Liver (tissue), 9 donors: ENCODE data around the gene LMF1. TPM values are rescaled to one million over a fixed set of nuclear protein-coding genes. Genes with fewer than 3 reads are reported as not detected.
"Not testable (repeated sequence)": the region's sequence is repeated elsewhere in the genome, so short reads cannot be mapped to it uniquely, and the experiment has no call there.

Experiments
- DNase-seq: peaks from one replicate; pipeline ENCODE4 v3.0.0-alpha.2; 2017; ENCODE audit warnings: low spot score
- H3K27ac ChIP-seq, 2 donors: one replicate each; pipeline ENCODE4 v1.7.0; 2013; ENCODE audit warnings: inconsistent platforms in 2 of 2, low read length in 2 of 2, control low read depth in 1 of 2, low read depth in 1 of 2, mild to moderate bottlenecking in 1 of 2
- H3K27me3 ChIP-seq, 4 donors: one replicate each; pipeline versions ENCODE4 v1.6.1 to v1.7.0; 2013; ENCODE audit warnings: low read length in 3 of 4, inconsistent platforms in 1 of 4, mild to moderate bottlenecking in 1 of 4, moderate library complexity in 1 of 4; ENCODE audit not compliant: control insufficient read depth in 4 of 4, insufficient read depth in 4 of 4
- H3K36me3 ChIP-seq, 4 donors: one replicate each; pipeline versions ENCODE4 v1.6.1 to v1.7.0; 2013; ENCODE audit warnings: low read length in 3 of 4, mild to moderate bottlenecking in 3 of 4, low read depth in 1 of 4, moderate library complexity in 1 of 4; ENCODE audit not compliant: control insufficient read depth in 4 of 4, insufficient read depth in 3 of 4
- H3K4me1 ChIP-seq, 4 donors: one replicate each; pipeline versions ENCODE4 v1.6.1 to v1.7.0; 2013; ENCODE audit warnings: low read length in 3 of 4, mild to moderate bottlenecking in 3 of 4, moderate library complexity in 1 of 4; ENCODE audit not compliant: control insufficient read depth in 4 of 4, insufficient read depth in 4 of 4
- H3K4me3 ChIP-seq, 3 donors: one replicate each; pipeline versions ENCODE4 v1.6.1 to v1.7.0; 2013; ENCODE audit warnings: low read length in 3 of 3, control low read depth in 1 of 3, low read depth in 1 of 3, mild to moderate bottlenecking in 1 of 3
- H3K9ac ChIP-seq, 2 donors: one replicate each; pipeline ENCODE4 v1.7.0; 2013; ENCODE audit warnings: low read length in 2 of 2, mild to moderate bottlenecking in 2 of 2, moderate library complexity in 2 of 2, control low read depth in 1 of 2, low read depth in 1 of 2
- H3K9me3 ChIP-seq, 4 donors: one replicate each; pipeline versions ENCODE4 v1.6.1 to v1.7.0; 2013; ENCODE audit warnings: low read length in 3 of 4; ENCODE audit not compliant: control insufficient read depth in 4 of 4
- FOXA2 ChIP-seq: IDR thresholded peaks from 2 replicates; pipeline ENCODE4 v1.6.1; 2016; ENCODE audit warnings: antibody characterized with exemption
- HNF4G ChIP-seq: IDR thresholded peaks from 2 replicates; pipeline ENCODE4 v1.6.1; 2016; ENCODE audit warnings: antibody characterized with exemption
- JUND ChIP-seq, 2 donors: IDR thresholded peaks; 2 replicates each; pipeline ENCODE4 v1.6.1; 2016; ENCODE audit warnings: antibody characterized with exemption in 2 of 2
- RXRA ChIP-seq, 2 donors: IDR thresholded peaks; 2 replicates each; pipeline ENCODE4 v1.6.1; 2017 to 2018; ENCODE audit warnings: antibody characterized with exemption in 2 of 2, mild to moderate bottlenecking in 1 of 2
- WGBS: extraction: QIAGEN DNeasy Blood & Tissue Kit; methylation state at CpG from one replicate; pipeline ENCODE4 v1.1.7; 2013; 5-methylcytosine and 5-hydroxymethylcytosine counted together
- polyA plus RNA-seq, 2 donors: library from polyadenylated mRNA; stranded (reverse) in 1 of 2; unstranded in 1 of 2; fragments of 200-250 nt in 1 of 2; fragments of >200 nt in 1 of 2; fragmentation: Nextera tagmentation in 1 of 2; extraction: Ambion mirVana in 1 of 2; gene quantifications; one replicate each; pipeline versions ENCODE4 v1.2.1 to v1.2.3, GENCODE V29; 2013 to 2015
- total RNA-seq, 2 donors: library from RNA; depleted of rRNA; stranded (reverse); fragments of >200 nt; gene quantifications; one replicate each; pipeline ENCODE4 v1.2.3, GENCODE V29; 2014
- TF ChIP-seq, protein P1 (sequence below): IDR thresholded peaks from 2 replicates; pipeline ENCODE4 v1.6.1; 2016; ENCODE audit warnings: antibody characterized with exemption
- TF ChIP-seq, protein P2 (sequence below): fragments of 150-350 bp; IDR thresholded peaks from 2 replicates; pipeline ENCODE4 v1.5.1; 2017; ENCODE audit warnings: improper control_type of control experiment, low read depth, low read length; ENCODE audit not compliant: missing input control
- TF ChIP-seq, protein P3 (sequence below): IDR thresholded peaks from 2 replicates; pipeline ENCODE4 v1.6.1; 2016; ENCODE audit warnings: antibody characterized with exemption
- donor health status: healthy.
- donor health status: healthy.
- donor health status: healthy.
- donor health status: healthy.
- donor health status: healthy.

LMF1 gene
- total and polyA plus RNA-seq, 4 donors = 8.8 to 24.3 (median 12.6) TPM

DNA sequence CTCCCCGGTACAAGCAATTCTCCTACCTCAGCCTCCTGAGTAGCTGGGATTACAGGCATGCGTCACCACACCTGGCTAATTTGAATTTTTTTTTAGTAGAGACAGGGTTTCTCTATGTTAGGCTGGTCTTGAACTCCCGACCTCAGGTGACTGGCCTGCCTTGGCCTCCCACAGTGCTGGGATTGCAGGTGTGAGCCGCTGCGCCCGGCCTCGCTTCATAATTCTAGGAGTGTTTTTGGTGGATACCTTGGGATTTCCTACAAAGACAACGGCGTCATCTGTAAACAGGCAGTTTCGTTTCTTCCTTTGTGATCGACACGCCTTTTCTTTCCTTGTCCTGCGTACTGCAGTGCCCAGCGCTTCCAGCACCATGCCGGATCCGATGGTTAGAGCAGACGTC lies 109.3 kb downstream of the LMF1 start (continued):
- TF ChIP-seq, protein P1, sequence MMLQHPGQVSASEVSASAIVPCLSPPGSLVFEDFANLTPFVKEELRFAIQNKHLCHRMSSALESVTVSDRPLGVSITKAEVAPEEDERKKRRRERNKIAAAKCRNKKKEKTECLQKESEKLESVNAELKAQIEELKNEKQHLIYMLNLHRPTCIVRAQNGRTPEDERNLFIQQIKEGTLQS = no peak
- TF ChIP-seq HNF4G = no peak
- TF ChIP-seq, protein P2, sequence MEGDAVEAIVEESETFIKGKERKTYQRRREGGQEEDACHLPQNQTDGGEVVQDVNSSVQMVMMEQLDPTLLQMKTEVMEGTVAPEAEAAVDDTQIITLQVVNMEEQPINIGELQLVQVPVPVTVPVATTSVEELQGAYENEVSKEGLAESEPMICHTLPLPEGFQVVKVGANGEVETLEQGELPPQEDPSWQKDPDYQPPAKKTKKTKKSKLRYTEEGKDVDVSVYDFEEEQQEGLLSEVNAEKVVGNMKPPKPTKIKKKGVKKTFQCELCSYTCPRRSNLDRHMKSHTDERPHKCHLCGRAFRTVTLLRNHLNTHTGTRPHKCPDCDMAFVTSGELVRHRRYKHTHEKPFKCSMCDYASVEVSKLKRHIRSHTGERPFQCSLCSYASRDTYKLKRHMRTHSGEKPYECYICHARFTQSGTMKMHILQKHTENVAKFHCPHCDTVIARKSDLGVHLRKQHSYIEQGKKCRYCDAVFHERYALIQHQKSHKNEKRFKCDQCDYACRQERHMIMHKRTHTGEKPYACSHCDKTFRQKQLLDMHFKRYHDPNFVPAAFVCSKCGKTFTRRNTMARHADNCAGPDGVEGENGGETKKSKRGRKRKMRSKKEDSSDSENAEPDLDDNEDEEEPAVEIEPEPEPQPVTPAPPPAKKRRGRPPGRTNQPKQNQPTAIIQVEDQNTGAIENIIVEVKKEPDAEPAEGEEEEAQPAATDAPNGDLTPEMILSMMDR = no peak
- TF ChIP-seq RXRA (IDR thresholded peaks at IDR 0.05) = no peak
- TF ChIP-seq FOXA2 = no peak

DNA sequence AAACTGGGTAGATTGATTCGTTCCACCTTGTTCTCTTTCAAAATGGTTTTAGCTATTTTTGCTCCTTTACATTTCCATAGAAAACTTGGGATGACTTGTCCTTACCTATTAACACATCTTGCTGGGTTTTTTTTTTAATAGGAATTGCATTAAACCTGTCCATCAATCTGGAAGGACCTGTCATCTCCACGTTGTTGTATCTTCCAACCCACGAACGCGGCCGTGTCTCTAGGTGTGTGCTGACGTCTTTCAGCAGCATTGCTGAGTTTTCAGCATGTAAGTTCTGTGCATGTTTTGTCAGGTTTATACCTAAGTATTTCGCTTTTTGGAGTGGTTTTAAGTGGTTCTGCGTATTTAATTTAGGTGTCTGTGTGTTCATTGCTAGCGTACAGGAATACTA lies 109.9 kb downstream of the LMF1 start:
- Histone ChIP-seq H3K27me3 (no peaks in the 10 kb centered on the region), H3K27ac (no peak overlapping the region), H3K4me3 (no peak overlapping the region), H3K9ac (no peak overlapping the region), H3K9me3 (peaks cover 0 to 2% (median 0%) of the 10 kb centered on the region in 4 donors), H3K36me3 (no peaks in the 10 kb centered on the region), H3K4me1 (no peaks in the 10 kb centered on the region)
- DNase-seq = no peak
- 95% methylated on average over 10 of the region's 10 CpGs for WGBS
- TF ChIP-seq, protein P2 = no peak
- TF ChIP-seq, protein P3, sequence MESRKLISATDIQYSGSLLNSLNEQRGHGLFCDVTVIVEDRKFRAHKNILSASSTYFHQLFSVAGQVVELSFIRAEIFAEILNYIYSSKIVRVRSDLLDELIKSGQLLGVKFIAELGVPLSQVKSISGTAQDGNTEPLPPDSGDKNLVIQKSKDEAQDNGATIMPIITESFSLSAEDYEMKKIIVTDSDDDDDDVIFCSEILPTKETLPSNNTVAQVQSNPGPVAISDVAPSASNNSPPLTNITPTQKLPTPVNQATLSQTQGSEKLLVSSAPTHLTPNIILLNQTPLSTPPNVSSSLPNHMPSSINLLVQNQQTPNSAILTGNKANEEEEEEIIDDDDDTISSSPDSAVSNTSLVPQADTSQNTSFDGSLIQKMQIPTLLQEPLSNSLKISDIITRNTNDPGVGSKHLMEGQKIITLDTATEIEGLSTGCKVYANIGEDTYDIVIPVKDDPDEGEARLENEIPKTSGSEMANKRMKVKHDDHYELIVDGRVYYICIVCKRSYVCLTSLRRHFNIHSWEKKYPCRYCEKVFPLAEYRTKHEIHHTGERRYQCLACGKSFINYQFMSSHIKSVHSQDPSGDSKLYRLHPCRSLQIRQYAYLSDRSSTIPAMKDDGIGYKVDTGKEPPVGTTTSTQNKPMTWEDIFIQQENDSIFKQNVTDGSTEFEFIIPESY = no peak
- no peak for TF ChIP-seq JUND (IDR thresholded peaks at IDR 0.05)

DNA sequence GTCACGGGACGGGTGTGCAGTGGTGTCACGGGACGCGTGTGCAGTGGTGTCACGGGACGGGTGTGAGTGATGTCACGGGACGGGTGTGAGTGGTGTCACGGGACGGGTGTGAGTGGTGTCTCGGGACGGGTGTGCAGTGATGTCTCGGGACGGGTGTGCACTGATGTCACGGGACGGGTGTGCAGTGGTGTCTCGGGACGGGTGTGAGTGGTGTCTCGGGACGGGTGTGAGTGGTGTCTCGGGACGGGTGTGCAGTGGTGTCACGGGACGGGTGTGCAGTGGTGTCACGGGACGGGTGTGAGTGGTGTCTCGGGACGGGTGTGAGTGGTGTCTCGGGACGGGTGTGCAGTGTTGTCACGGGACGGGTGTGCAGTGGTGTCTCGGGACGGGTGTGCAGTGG lies 111.8 kb downstream of the LMF1 start:
- not testable (repeated sequence) for H3K9me3 ChIP-seq, H3K27ac ChIP-seq, H3K27me3 ChIP-seq, H3K36me3 ChIP-seq, DNase-seq, H3K4me1 ChIP-seq, H3K4me3 ChIP-seq, H3K9ac ChIP-seq
- WGBS = 96% methylated on average over 35 of the region's 35 CpGs

DNA sequence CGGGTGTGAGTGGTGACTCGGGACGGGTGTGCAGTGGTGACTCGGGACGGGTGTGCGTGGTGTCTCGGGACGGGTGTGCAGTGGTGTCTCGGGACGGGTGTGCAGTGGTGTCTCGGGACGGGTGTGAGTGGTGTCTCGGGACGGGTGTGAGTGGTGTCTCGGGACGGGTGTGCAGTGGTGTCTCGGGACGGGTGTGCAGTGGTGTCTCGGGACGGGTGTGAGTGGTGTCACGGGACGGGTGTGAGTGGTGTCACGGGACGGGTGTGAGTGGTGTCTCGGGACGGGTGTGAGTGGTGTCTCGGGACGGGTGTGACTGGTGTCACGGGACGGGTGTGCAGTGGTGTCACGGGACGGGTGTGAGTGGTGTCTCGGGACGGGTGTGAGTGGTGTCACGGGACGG lies 112.3 kb downstream of the LMF1 start:
- not testable (repeated sequence) for H3K9me3 ChIP-seq, H3K36me3 ChIP-seq, H3K4me3 ChIP-seq, H3K27ac ChIP-seq, H3K4me1 ChIP-seq, H3K9ac ChIP-seq, DNase-seq, H3K27me3 ChIP-seq
- 95% methylated on average over 36 of the region's 36 CpGs for WGBS
